Measurements from ENCODE around the gene PKN3. TPM values are rescaled to one million over a fixed set of nuclear protein-coding genes. Genes with fewer than 3 reads are reported as not detected.

The PKN3 gene
- total RNA-seq, 4 donors from 2014 or later: 2.3 to 7.5 (median 4.0) TPM

GRCh38 chr9:128712451-128713410 is 10.4 kb downstream of the PKN3 start:
- H3K36me3 ChIP-seq: peaks cover 0 to 16% of the 10 kb centered on the region in 2 donors
- H3K9me3 ChIP-seq: no peaks in the 10 kb centered on the region
- TF ChIP-seq EP300 (IDR thresholded peaks at IDR 0.05) (no peak), POLR2A (IDR thresholded peaks at IDR 0.05) (no peak), POLR2AphosphoS5 (IDR thresholded peaks at IDR 0.05) (no peak), CTCF (IDR thresholded peaks at IDR 0.05) (no peak)
- 80% methylated on average over 1 of the region's 26 CpGs; no CpG with 5 or more reads in 1 of the 2 donors for WGBS, 2 donors (ENCODE audit: low coverage in 1 of 2)
- H3K27me3 ChIP-seq: no peaks in the 10 kb centered on the region
- ATAC-seq: no peak
- H3K4me1 ChIP-seq: no peaks in the 10 kb centered on the region
- H3K27ac ChIP-seq: no peak overlapping the region
- no peak overlapping the region for H3K4me3 ChIP-seq

GRCh38 chr9:128713411-128713780 is 11.1 kb downstream of the PKN3 start:
- TF ChIP-seq POLR2AphosphoS5 (IDR thresholded peaks at IDR 0.05): no peak
- TF ChIP-seq CTCF (IDR thresholded peaks at IDR 0.05): no peak
- TF ChIP-seq EP300 (IDR thresholded peaks at IDR 0.05): no peak
- no peak for TF ChIP-seq POLR2A (IDR thresholded peaks at IDR 0.05)
- no CpG with 5 or more reads among the region's 13 CpGs for WGBS, 2 donors (ENCODE audit: low coverage in 1 of 2)
- Histone ChIP-seq H3K27me3 (no peaks in the 10 kb centered on the region), H3K4me1 (no peaks in the 10 kb centered on the region), H3K36me3 (peaks cover 0 to 16% of the 10 kb centered on the region in 2 donors), H3K9me3 (no peaks in the 10 kb centered on the region), H3K4me3 (no peak overlapping the region), H3K27ac (no peak overlapping the region)
- no peak for ATAC-seq

- H3K36me3 ChIP-seq: peaks cover 0 to 16% of the 10 kb centered on the region in 2 donors
- no peak overlapping the region for H3K27ac ChIP-seq
- no peak for ATAC-seq
- no peaks in the 10 kb centered on the region for H3K9me3 ChIP-seq
- 93 to 100% methylated on average over 3 to 5 of the region's 19 CpGs for WGBS, 2 donors (ENCODE audit: low coverage in 1 of 2)
- TF ChIP-seq CTCF (IDR thresholded peaks at IDR 0.05) (no peak), POLR2AphosphoS5 (IDR thresholded peaks at IDR 0.05) (no peak), POLR2A (IDR thresholded peaks at IDR 0.05) (no peak), EP300 (IDR thresholded peaks at IDR 0.05) (no peak)
- H3K4me3 ChIP-seq: no peak overlapping the region
- no peaks in the 10 kb centered on the region for H3K27me3 ChIP-seq
- no peaks in the 10 kb centered on the region for H3K4me1 ChIP-seq
Observed at GRCh38 chr9:128713941-128714573, 11.8 kb downstream of the PKN3 start.

GRCh38 chr9:128714586-128715435 is 12.5 kb downstream of the PKN3 start:
- WGBS, 2 donors (ENCODE audit: low coverage in 1 of 2): 88 to 100% methylated on average over 1 to 11 of the region's 24 CpGs
- H3K27ac ChIP-seq: no peak overlapping the region
- no peak overlapping the region for H3K4me3 ChIP-seq
- TF ChIP-seq POLR2A (IDR thresholded peaks at IDR 0.05): no peak
- TF ChIP-seq EP300 (IDR thresholded peaks at IDR 0.05): no peak
- TF ChIP-seq POLR2AphosphoS5 (IDR thresholded peaks at IDR 0.05): no peak
- no peak for TF ChIP-seq CTCF (IDR thresholded peaks at IDR 0.05)
- no peaks in the 10 kb centered on the region for H3K9me3 ChIP-seq
- no peaks in the 10 kb centered on the region for H3K27me3 ChIP-seq
- H3K36me3 ChIP-seq: peaks cover 0 to 16% of the 10 kb centered on the region in 2 donors
- no peak for ATAC-seq
- H3K4me1 ChIP-seq: no peaks in the 10 kb centered on the region

All from gastroesophageal sphincter (tissue), 4 donors.